NB4 (cell line): ENCODE results near the gene HIRA.

Experiments
- DNase-seq: peaks from one replicate; pipeline ENCODE4 v3.0.0; 2010; ENCODE audit warnings: low read depth
- H3K4me3 ChIP-seq: one replicate; pipeline ENCODE4 v1.5.1; 2011; ENCODE audit warnings: mild to moderate bottlenecking, low read depth, low read length, moderate library complexity
- MYC ChIP-seq: IDR thresholded peaks from 2 replicates; pipeline ENCODE4 v1.6.1; 2011; ENCODE audit warnings: low read depth, low read length
- POLR2A ChIP-seq: IDR thresholded peaks from 2 replicates; pipeline ENCODE4 v1.6.1; 2011; ENCODE audit warnings: mild to moderate bottlenecking; ENCODE audit not compliant: insufficient read length; ENCODE audit errors: extremely low read depth
- TF ChIP-seq, protein P1 (sequence below): IDR thresholded peaks from 2 replicates; pipeline ENCODE4 v1.6.1; 2011; ENCODE audit warnings: low read depth, low read length
- TF ChIP-seq, protein P2 (sequence below): IDR thresholded peaks from one replicate; pipeline ENCODE4 v1.5.1; 2012; ENCODE audit warnings: low read depth, low read length

HIRA gene

DNA sequence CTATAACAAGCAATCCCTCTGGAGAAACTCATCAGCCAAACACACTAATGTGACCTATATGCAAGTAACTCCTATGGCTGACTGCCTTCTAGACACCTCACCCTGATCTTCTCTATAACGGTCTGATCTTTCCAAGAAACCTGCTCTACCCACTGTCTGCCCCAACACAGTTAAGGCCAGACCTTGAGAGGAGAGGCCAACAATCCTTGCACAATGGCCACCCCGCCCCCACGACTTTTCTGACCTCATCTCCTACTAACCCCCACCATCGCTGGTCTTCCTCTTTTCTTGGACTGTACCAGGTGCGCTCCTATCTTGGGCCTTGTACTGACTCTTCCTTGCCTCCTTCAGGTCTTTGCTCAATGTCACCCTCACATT, 12.5 kb downstream of the HIRA start:
- DNase-seq = peak; percentile 84
- no peak overlapping the region for H3K4me3 ChIP-seq
- TF ChIP-seq POLR2A = no peak
- TF ChIP-seq, protein P1, sequence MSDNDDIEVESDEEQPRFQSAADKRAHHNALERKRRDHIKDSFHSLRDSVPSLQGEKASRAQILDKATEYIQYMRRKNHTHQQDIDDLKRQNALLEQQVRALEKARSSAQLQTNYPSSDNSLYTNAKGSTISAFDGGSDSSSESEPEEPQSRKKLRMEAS = peak; percentile 43

DNA sequence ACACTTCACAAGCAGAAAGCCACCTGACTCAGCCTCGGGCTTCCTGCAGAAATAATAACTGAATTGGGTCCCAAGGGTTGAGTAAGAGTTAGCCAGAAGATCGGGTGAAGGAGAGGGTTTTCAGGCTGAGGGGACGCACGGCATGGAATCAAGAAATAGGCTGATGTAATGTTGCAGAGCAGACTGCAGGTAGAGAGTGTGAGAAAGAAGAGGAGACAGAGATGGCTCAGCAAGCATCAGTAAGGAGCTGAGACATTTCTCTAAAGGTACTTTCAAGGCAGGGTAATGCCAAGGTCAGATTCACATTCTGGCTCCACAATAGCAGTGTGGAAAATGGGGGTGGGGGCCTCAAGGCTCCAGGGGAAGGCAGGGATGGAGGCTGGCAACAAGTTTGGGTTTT, 18.6 kb downstream of the HIRA start:
- DNase-seq = no peak
- TF ChIP-seq, protein P1 = no peak
- TF ChIP-seq MYC (no peak), POLR2A (no peak)
- TF ChIP-seq, protein P2, sequence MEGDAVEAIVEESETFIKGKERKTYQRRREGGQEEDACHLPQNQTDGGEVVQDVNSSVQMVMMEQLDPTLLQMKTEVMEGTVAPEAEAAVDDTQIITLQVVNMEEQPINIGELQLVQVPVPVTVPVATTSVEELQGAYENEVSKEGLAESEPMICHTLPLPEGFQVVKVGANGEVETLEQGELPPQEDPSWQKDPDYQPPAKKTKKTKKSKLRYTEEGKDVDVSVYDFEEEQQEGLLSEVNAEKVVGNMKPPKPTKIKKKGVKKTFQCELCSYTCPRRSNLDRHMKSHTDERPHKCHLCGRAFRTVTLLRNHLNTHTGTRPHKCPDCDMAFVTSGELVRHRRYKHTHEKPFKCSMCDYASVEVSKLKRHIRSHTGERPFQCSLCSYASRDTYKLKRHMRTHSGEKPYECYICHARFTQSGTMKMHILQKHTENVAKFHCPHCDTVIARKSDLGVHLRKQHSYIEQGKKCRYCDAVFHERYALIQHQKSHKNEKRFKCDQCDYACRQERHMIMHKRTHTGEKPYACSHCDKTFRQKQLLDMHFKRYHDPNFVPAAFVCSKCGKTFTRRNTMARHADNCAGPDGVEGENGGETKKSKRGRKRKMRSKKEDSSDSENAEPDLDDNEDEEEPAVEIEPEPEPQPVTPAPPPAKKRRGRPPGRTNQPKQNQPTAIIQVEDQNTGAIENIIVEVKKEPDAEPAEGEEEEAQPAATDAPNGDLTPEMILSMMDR = no peak
- H3K4me3 ChIP-seq = no peak overlapping the region

DNA sequence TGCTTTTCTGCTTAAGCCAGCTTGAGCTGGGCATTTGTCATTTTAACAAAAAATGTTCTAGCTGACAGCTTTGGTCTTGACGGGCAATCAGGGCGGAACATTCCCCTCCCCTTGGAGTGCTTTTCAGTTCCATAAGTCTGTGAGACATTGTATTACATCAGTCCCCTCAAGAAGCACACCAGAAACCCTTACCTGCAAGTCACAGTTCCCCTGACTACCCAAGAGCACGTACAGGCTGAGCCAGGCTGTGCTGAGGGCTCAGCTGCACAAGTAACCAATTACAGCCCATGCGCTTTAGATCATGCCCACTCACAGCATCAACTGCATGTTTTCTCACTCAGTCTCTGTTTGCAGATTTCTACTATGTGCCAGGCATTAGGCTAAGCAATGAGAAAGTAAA, 19.1 kb downstream of the HIRA start:
- no peak overlapping the region for H3K4me3 ChIP-seq
- DNase-seq = no peak

DNA sequence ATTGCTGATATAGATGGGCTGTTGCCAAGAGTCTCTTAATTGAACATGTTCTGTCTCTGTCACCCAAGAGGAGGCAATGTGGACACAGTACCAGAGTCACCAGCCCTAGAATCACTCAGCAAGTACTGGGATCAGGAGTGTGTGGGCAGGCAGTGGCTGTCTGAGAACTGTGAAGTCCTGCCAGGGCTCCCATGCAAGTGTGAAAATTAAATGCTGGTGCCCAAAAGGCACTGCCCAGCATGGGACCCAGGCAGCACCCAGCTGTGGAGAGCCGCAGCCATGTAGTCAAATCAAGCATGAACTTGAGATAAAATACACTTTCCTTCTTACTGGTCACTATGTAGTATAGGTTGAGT, 19.9 kb downstream of the HIRA start:
- DNase-seq = no peak
- TF ChIP-seq, protein P2 = no peak
- TF ChIP-seq MYC (no peak), POLR2A (no peak)
- TF ChIP-seq, protein P1 = no peak
- no peak overlapping the region for H3K4me3 ChIP-seq

More for the DNA sequence above, 19.1 kb downstream of the HIRA start:
- no peak for TF ChIP-seq POLR2A
- TF ChIP-seq, protein P2 = no peak
- TF ChIP-seq, protein P1 = no peak
- no peak for TF ChIP-seq MYC

DNA sequence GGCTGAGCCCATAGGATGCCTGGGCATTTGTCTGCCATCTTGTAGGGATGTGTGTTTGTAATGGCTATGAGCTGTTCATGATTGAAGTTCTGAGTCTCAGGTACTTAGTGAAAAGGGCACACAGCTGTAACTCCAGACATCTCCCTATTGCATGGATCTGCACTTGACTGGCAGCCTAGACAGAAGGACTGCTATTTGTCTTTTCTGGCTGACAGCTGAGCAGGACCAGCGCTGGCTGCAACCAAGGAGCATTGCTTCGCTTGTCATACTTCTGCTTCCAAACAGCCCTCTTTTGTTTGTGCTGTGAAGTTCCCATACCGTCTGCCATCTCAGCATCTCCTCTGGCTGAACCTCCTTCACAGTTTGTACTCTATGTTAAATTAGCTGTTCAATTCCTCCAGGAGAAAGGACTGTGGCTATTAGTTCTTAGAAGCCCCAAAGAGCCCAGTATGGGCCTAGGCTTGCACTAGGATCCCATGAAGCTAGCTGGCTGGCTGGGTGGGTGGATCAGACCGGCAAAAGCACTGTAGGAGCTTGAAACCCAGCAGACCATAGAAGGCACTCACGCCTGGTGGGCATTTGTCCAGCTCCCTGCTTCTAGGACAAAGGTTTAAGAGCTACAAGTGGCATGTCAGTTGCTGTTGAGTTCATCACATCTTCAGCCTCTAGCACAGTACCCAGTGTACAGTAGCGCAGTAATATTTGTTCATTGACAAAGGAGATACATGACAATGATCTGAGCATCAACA, 20.4 kb downstream of the HIRA start:
- no peak for TF ChIP-seq MYC
- TF ChIP-seq POLR2A = no peak
- TF ChIP-seq, protein P1 = no peak
- TF ChIP-seq, protein P2 = no peak
- DNase-seq = no peak
- H3K4me3 ChIP-seq = no peak overlapping the region
